Neural progenitor cell (in vitro differentiated cells): Measurements from ENCODE around the gene GFOD1. TPM values are rescaled to one million over a fixed set of nuclear protein-coding genes. Genes with fewer than 3 reads are reported as not detected.

Experiments used
- DNase-seq: peaks from one replicate; pipeline ENCODE4 v3.0.0-alpha.2; 2016; ENCODE audit warnings: low spot score
- H2AFZ ChIP-seq: fragments of 200-600 bp; sonication (generic); replicated peaks from 2 replicates; pipeline ENCODE4 v1.6.1; 2016; ENCODE audit warnings: antibody characterized with exemption
- H3F3A ChIP-seq: fragments of 200-600 bp; sonication (generic); 2 replicates; pipeline ENCODE4 v1.6.1; 2016; ENCODE audit warnings: antibody characterized with exemption, low read depth
- H3K27ac ChIP-seq: fragments of 200-600 bp; sonication (generic); 2 replicates; pipeline ENCODE4 v1.5.1; 2016; ENCODE audit warnings: mild to moderate bottlenecking
- H3K27me3 ChIP-seq: fragments of 200-600 bp; sonication (generic); 2 replicates; pipeline ENCODE4 v1.6.1; 2016; ENCODE audit warnings: mild to moderate bottlenecking, moderate library complexity
- H3K36me3 ChIP-seq: fragments of 200-600 bp; sonication (generic); 2 replicates; pipeline ENCODE4 v1.5.1; 2016
- H3K4me1 ChIP-seq: fragments of 200-600 bp; sonication (generic); 2 replicates; pipeline ENCODE4 v1.6.1; 2016; ENCODE audit warnings: mixed run types
- H3K4me2 ChIP-seq: fragments of 200-600 bp; sonication (generic); 2 replicates; pipeline ENCODE4 v1.6.1; 2016
- H3K4me3 ChIP-seq: fragments of 200-600 bp; sonication (generic); 2 replicates; pipeline ENCODE4 v1.5.1; 2016
- H3K79me2 ChIP-seq: fragments of 200-600 bp; sonication (generic); 2 replicates; pipeline ENCODE4 v1.6.1; 2016; ENCODE audit warnings: low read depth
- H3K9ac ChIP-seq: fragments of 200-600 bp; sonication (generic); 2 replicates; pipeline ENCODE4 v1.6.1; 2016
- H3K9me3 ChIP-seq: fragments of 200-600 bp; sonication (generic); 2 replicates; pipeline ENCODE4 v1.5.1; 2016; ENCODE audit warnings: low read depth
- H4K20me1 ChIP-seq: fragments of 200-600 bp; sonication (generic); 2 replicates; pipeline ENCODE4 v1.6.1; 2016; ENCODE audit warnings: low read depth
- H3K27ac Mint-ChIP-seq: 3 replicates; pipeline ENCODE4 v1.8.0; 2021; ENCODE audit warnings: mixed read lengths
- H3K27me3 Mint-ChIP-seq: 2 replicates; pipeline ENCODE4 v1.8.0; 2022; ENCODE audit warnings: low read depth, mild to moderate bottlenecking, inconsistent platforms, moderate library complexity, mixed read lengths; ENCODE audit not compliant: insufficient read depth
- H3K36me3 Mint-ChIP-seq: 3 replicates; pipeline ENCODE4 v1.8.0; 2021; ENCODE audit warnings: mixed read lengths
- H3K4me1 Mint-ChIP-seq: 3 replicates; pipeline ENCODE4 v1.8.0; 2021; ENCODE audit warnings: mixed read lengths
- H3K4me3 Mint-ChIP-seq: 3 replicates; pipeline ENCODE4 v1.8.0; 2021; ENCODE audit warnings: mild to moderate bottlenecking, moderate library complexity, mixed read lengths
- H3K9me3 Mint-ChIP-seq: 3 replicates; pipeline ENCODE4 v1.8.0; 2020; ENCODE audit warnings: mixed read lengths
- CTCF ChIP-seq: fragments of 200-600 bp; sonication (generic); IDR thresholded peaks from 2 replicates; pipeline ENCODE4 v1.5.1; 2017; ENCODE audit warnings: antibody characterized with exemption, mild to moderate bottlenecking
- EZH2 ChIP-seq: fragments of 200-600 bp; sonication (generic); IDR thresholded peaks from 2 replicates; pipeline ENCODE4 v1.6.1; 2017; ENCODE audit warnings: antibody characterized with exemption, mild to moderate bottlenecking, moderate library complexity
- EZH2phosphoT487 ChIP-seq: fragments of 200-600 bp; sonication (generic); IDR thresholded peaks from 2 replicates; pipeline ENCODE4 v1.6.1; 2017; ENCODE audit warnings: antibody characterized with exemption
- total RNA-seq: library from RNA; depleted of rRNA; stranded (reverse); fragments of >200 nt; gene quantifications from 2 replicates; pipeline ENCODE4 v1.2.3, GENCODE V29; 2015; ENCODE audit warnings: low replicate concordance

GFOD1 gene
- total RNA-seq, 1 donor from 2014 or later: 1.8 TPM

- TF ChIP-seq CTCF: no peak
- no peak for TF ChIP-seq EZH2
- TF ChIP-seq EZH2phosphoT487: no peak
- Mint-ChIP-seq H3K4me1 (peaks cover 19% of the 10 kb centered on the region), H3K36me3 (no peaks in the 10 kb centered on the region), H3K27ac (no peak overlapping the region), H3K9me3 (no peaks in the 10 kb centered on the region), H3K4me3 (no peak overlapping the region), H3K27me3 (peaks cover 3% of the 10 kb centered on the region)
- H3K79me2 ChIP-seq: no peaks in the 10 kb centered on the region
- H2AFZ ChIP-seq: no peak overlapping the region
- H3K9ac ChIP-seq: no peak overlapping the region
- peaks cover 18% of the 10 kb centered on the region for H3K4me1 ChIP-seq
- peaks cover 26% of the 10 kb centered on the region for H3F3A ChIP-seq
- peaks cover 13% of the 10 kb centered on the region for H4K20me1 ChIP-seq
- H3K9me3 ChIP-seq: no peaks in the 10 kb centered on the region
- H3K27me3 ChIP-seq: no peaks in the 10 kb centered on the region
- peak overlapping the region; percentile 61 for H3K4me2 ChIP-seq
- no peak for DNase-seq
- no peaks in the 10 kb centered on the region for H3K36me3 ChIP-seq
- H3K4me3 ChIP-seq: no peak overlapping the region
- H3K27ac ChIP-seq: no peak overlapping the region
Observed at GRCh38 chr6:13463328-13463717, 24.1 kb downstream of the GFOD1 start.

- Histone ChIP-seq H3K36me3 (no peaks in the 10 kb centered on the region), H3F3A (peaks cover 26% of the 10 kb centered on the region), H3K9ac (no peak overlapping the region), H3K9me3 (no peaks in the 10 kb centered on the region), H4K20me1 (peaks cover 13% of the 10 kb centered on the region), H3K4me3 (peak overlapping the region; percentile 2), H3K27ac (no peak overlapping the region), H2AFZ (no peak overlapping the region), H3K4me2 (peak overlapping the region; percentile 61), H3K79me2 (no peaks in the 10 kb centered on the region), H3K4me1 (peaks cover 18% of the 10 kb centered on the region), H3K27me3 (no peaks in the 10 kb centered on the region)
- TF ChIP-seq CTCF (no peak), EZH2phosphoT487 (no peak), EZH2 (no peak)
- no peaks in the 10 kb centered on the region for H3K9me3 Mint-ChIP-seq
- no peak overlapping the region for H3K27ac Mint-ChIP-seq
- H3K27me3 Mint-ChIP-seq: peaks cover 4% of the 10 kb centered on the region
- no peak overlapping the region for H3K4me3 Mint-ChIP-seq
- peaks cover 21% of the 10 kb centered on the region for H3K4me1 Mint-ChIP-seq
- no peaks in the 10 kb centered on the region for H3K36me3 Mint-ChIP-seq
- peak; percentile 67 for DNase-seq
Observed at GRCh38 chr6:13462458-13463327, 24.7 kb downstream of the GFOD1 start.

- Histone ChIP-seq H3K4me1 (peaks cover 19% of the 10 kb centered on the region), H3K27me3 (no peaks in the 10 kb centered on the region), H3K4me2 (peak overlapping the region; percentile 61), H3K9ac (no peak overlapping the region), H3K9me3 (no peaks in the 10 kb centered on the region), H3F3A (peaks cover 26% of the 10 kb centered on the region), H2AFZ (no peak overlapping the region), H3K27ac (no peak overlapping the region), H3K4me3 (no peak overlapping the region), H4K20me1 (peaks cover 13% of the 10 kb centered on the region), H3K36me3 (no peaks in the 10 kb centered on the region), H3K79me2 (no peaks in the 10 kb centered on the region)
- Mint-ChIP-seq H3K9me3 (no peaks in the 10 kb centered on the region), H3K27ac (no peak overlapping the region), H3K4me1 (peaks cover 24% of the 10 kb centered on the region), H3K36me3 (no peaks in the 10 kb centered on the region), H3K27me3 (peaks cover 4% of the 10 kb centered on the region), H3K4me3 (no peak overlapping the region)
- TF ChIP-seq EZH2phosphoT487: no peak
- TF ChIP-seq CTCF: no peak
- no peak for TF ChIP-seq EZH2
- no peak for DNase-seq
Observed at GRCh38 chr6:13461805-13462204, 25.6 kb downstream of the GFOD1 start.
